NCI-H460 (cell line): ENCODE measurements around the gene C1orf53. TPM values are rescaled to one million over a fixed set of nuclear protein-coding genes. Genes with fewer than 3 reads are reported as not detected.
"Not testable (repeated sequence)": the region's sequence is repeated elsewhere in the genome, so short reads cannot be mapped to it uniquely, and the experiment has no call there.

ENCODE experiments used
- DNase-seq: peaks from one replicate; pipeline ENCODE4 v3.0.0-alpha.2; 2016; ENCODE audit warnings: low read depth; ENCODE audit errors: extremely low read depth
- total RNA-seq: library from RNA; depleted of rRNA; stranded (reverse); fragments of >200 nt; shearing (Covaris generic); gene quantifications from 2 replicates; pipeline ENCODE4 v1.2.3, GENCODE V29; 2014

The C1orf53 gene
- total RNA-seq, 1 experiment from 2014 or later = 10.6 TPM

- no peak for DNase-seq
Observed at GRCh38 chr1:197920414-197921117, 18.1 kb downstream of the C1orf53 start.

- DNase-seq = no peak
Observed at GRCh38 chr1:197921235-197922069, 19.0 kb downstream of the C1orf53 start.

GRCh38 chr1:197922070-197922390, 19.6 kb downstream of the C1orf53 start:
- DNase-seq = no peak

GRCh38 chr1:197923038-197923437, 20.6 kb downstream of the C1orf53 start:
- no peak for DNase-seq

GRCh38 chr1:197924516-197925123, 22.2 kb downstream of the C1orf53 start:
- DNase-seq = peak; percentile 72

- no peak for DNase-seq
Observed at GRCh38 chr1:197927908-197928665, 25.7 kb downstream of the C1orf53 start.

- peak; percentile 41 for DNase-seq
Observed at GRCh38 chr1:197928849-197929336, 26.5 kb downstream of the C1orf53 start.

GRCh38 chr1:197933016-197933415, 30.6 kb downstream of the C1orf53 start:
- no peak for DNase-seq

- DNase-seq = no peak
Observed at GRCh38 chr1:197933647-197934046, 31.2 kb downstream of the C1orf53 start.

- no peak for DNase-seq
Observed at GRCh38 chr1:197937381-197937780, 35.0 kb downstream of the C1orf53 start.

- no peak for DNase-seq
Observed at GRCh38 chr1:197937892-197938291, 35.5 kb downstream of the C1orf53 start.

GRCh38 chr1:197939159-197939980, 36.9 kb downstream of the C1orf53 start:
- DNase-seq = peak; percentile 65

- DNase-seq = no peak
Observed at GRCh38 chr1:197942042-197942441, 39.6 kb downstream of the C1orf53 start.

- DNase-seq = no peak
Observed at GRCh38 chr1:197944485-197944884, 42.1 kb downstream of the C1orf53 start.

- DNase-seq = no peak
Observed at GRCh38 chr1:197948926-197949899, 46.8 kb downstream of the C1orf53 start.

- DNase-seq = no peak
Observed at GRCh38 chr1:197951089-197951488, 48.7 kb downstream of the C1orf53 start.

- no peak for DNase-seq
Observed at GRCh38 chr1:197951617-197952175, 49.3 kb downstream of the C1orf53 start.

GRCh38 chr1:197953472-197953871, 51.0 kb downstream of the C1orf53 start:
- DNase-seq = not testable (repeated sequence)
